ENCODE measurements around the gene RTN4RL2. TPM values are rescaled to one million over a fixed set of nuclear protein-coding genes. Genes with fewer than 3 reads are reported as not detected.

The RTN4RL2 gene
- total and polyA plus RNA-seq, 2 experiments from 2014 or later, result 0.09 to 1.3 TPM

GRCh38 chr11:57476047-57476756 is 15.9 kb downstream of the RTN4RL2 start:
- H3K27ac ChIP-seq, result no peak overlapping the region
- H3K9me3 ChIP-seq (ENCODE audit: low read depth), result no peaks in the 10 kb centered on the region
- H3K4me1 ChIP-seq (ENCODE audit: low read depth), result no peaks in the 10 kb centered on the region
- TF ChIP-seq, protein P1, sequence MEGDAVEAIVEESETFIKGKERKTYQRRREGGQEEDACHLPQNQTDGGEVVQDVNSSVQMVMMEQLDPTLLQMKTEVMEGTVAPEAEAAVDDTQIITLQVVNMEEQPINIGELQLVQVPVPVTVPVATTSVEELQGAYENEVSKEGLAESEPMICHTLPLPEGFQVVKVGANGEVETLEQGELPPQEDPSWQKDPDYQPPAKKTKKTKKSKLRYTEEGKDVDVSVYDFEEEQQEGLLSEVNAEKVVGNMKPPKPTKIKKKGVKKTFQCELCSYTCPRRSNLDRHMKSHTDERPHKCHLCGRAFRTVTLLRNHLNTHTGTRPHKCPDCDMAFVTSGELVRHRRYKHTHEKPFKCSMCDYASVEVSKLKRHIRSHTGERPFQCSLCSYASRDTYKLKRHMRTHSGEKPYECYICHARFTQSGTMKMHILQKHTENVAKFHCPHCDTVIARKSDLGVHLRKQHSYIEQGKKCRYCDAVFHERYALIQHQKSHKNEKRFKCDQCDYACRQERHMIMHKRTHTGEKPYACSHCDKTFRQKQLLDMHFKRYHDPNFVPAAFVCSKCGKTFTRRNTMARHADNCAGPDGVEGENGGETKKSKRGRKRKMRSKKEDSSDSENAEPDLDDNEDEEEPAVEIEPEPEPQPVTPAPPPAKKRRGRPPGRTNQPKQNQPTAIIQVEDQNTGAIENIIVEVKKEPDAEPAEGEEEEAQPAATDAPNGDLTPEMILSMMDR (IDR thresholded peaks at IDR 0.05; ENCODE audit: low read depth, low read length), result no peak
- H3K36me3 ChIP-seq, result no peaks in the 10 kb centered on the region
- peak overlapping the region; percentile 19 for H3K4me3 ChIP-seq
- peaks cover 34% of the 10 kb centered on the region for H3K27me3 ChIP-seq
- DNase-seq (ENCODE audit: low read depth in 1 of 2, low spot score in 1 of 2), result peak in 1 of 2 donors; percentile 17

- Histone ChIP-seq H3K4me1 (ENCODE audit: low read depth) (no peaks in the 10 kb centered on the region), H3K4me3 (peak overlapping the region; percentile 19), H3K27me3 (peaks cover 39% of the 10 kb centered on the region), H3K27ac (no peak overlapping the region), H3K9me3 (ENCODE audit: low read depth) (no peaks in the 10 kb centered on the region), H3K36me3 (no peaks in the 10 kb centered on the region)
- peak in 1 of 2 donors; percentile 39 for DNase-seq (ENCODE audit: low read depth in 1 of 2, low spot score in 1 of 2)
- TF ChIP-seq, protein P1 (IDR thresholded peaks at IDR 0.05; ENCODE audit: low read depth, low read length), result peak; percentile 39
These were observed 16.6 kb downstream of the RTN4RL2 start for GRCh38 chr11:57476757-57477506.

GRCh38 chr11:57477507-57478189 is 17.3 kb downstream of the RTN4RL2 start:
- Histone ChIP-seq H3K27me3 (peaks cover 46% of the 10 kb centered on the region), H3K4me1 (ENCODE audit: low read depth) (no peaks in the 10 kb centered on the region), H3K27ac (no peak overlapping the region), H3K9me3 (ENCODE audit: low read depth) (no peaks in the 10 kb centered on the region), H3K4me3 (no peak overlapping the region), H3K36me3 (no peaks in the 10 kb centered on the region)
- DNase-seq (ENCODE audit: low read depth in 1 of 2, low spot score in 1 of 2), result no peak
- TF ChIP-seq, protein P1 (IDR thresholded peaks at IDR 0.05; ENCODE audit: low read depth, low read length), result no peak

GRCh38 chr11:57479021-57479663 is 18.8 kb downstream of the RTN4RL2 start:
- DNase-seq (ENCODE audit: low read depth in 1 of 2, low spot score in 1 of 2), result no peak
- peaks cover 51% of the 10 kb centered on the region for H3K27me3 ChIP-seq
- TF ChIP-seq, protein P1 (IDR thresholded peaks at IDR 0.05; ENCODE audit: low read depth, low read length), result no peak
- H3K27ac ChIP-seq, result no peak overlapping the region
- H3K4me1 ChIP-seq (ENCODE audit: low read depth), result no peaks in the 10 kb centered on the region
- no peaks in the 10 kb centered on the region for H3K9me3 ChIP-seq (ENCODE audit: low read depth)
- H3K36me3 ChIP-seq, result no peaks in the 10 kb centered on the region
- H3K4me3 ChIP-seq, result no peak overlapping the region

GRCh38 chr11:57479911-57480310 is 19.6 kb downstream of the RTN4RL2 start:
- Histone ChIP-seq H3K4me3 (no peak overlapping the region), H3K27ac (no peak overlapping the region), H3K27me3 (peaks cover 45% of the 10 kb centered on the region), H3K9me3 (ENCODE audit: low read depth) (no peaks in the 10 kb centered on the region), H3K36me3 (no peaks in the 10 kb centered on the region), H3K4me1 (ENCODE audit: low read depth) (no peaks in the 10 kb centered on the region)
- TF ChIP-seq, protein P1 (IDR thresholded peaks at IDR 0.05; ENCODE audit: low read depth, low read length), result no peak
- no peak for DNase-seq (ENCODE audit: low read depth in 1 of 2, low spot score in 1 of 2)

Data from cardiac muscle cell (in vitro differentiated cells and primary cell).